ENCODE measurements around the gene ATG10. TPM values are rescaled to one million over a fixed set of nuclear protein-coding genes. Genes with fewer than 3 reads are reported as not detected.
"Not testable (repeated sequence)": the region's sequence is repeated elsewhere in the genome, so short reads cannot be mapped to it uniquely, and the experiment has no call there.

ATG10 gene
- total RNA-seq, 4 donors from 2014 or later: 4.8 to 13.7 (median 8.4) TPM

- intact Hi-C loops (cut with DNase I; ENCODE audit: low total_unique reads): no loop called here
- no peak for DNase-seq (ENCODE audit: low spot score in 2 of 2)
- no peak for TF ChIP-seq POLR2A (IDR thresholded peaks at IDR 0.05)
- no peak for TF ChIP-seq CTCF (IDR thresholded peaks at IDR 0.05)
- H3K4me3 ChIP-seq (ENCODE audit: low read depth, poor library complexity, severe bottlenecking): no peak overlapping the region
- WGBS, 2 donors: 81 to 85% methylated on average over 9 of the region's 9 CpGs
Measured at GRCh38 chr5:81986126-81986525, 14.3 kb downstream of the ATG10 start.

GRCh38 chr5:81989204-81989603 lies 17.4 kb downstream of the ATG10 start:
- TF ChIP-seq POLR2A (IDR thresholded peaks at IDR 0.05) (no peak), CTCF (IDR thresholded peaks at IDR 0.05) (no peak)
- 78 to 85% methylated on average over 5 of the region's 5 CpGs for WGBS, 2 donors
- intact Hi-C loops (cut with DNase I; ENCODE audit: low total_unique reads): no loop called here
- no peak overlapping the region for H3K4me3 ChIP-seq (ENCODE audit: low read depth, poor library complexity, severe bottlenecking)
- no peak for DNase-seq (ENCODE audit: low spot score in 2 of 2)

- intact Hi-C loops (cut with DNase I; ENCODE audit: low total_unique reads): no loop called here
- DNase-seq (ENCODE audit: low spot score in 2 of 2): no peak
- 97% methylated on average over 1 of the region's 1 CpG for WGBS, 2 donors
- H3K4me3 ChIP-seq (ENCODE audit: low read depth, poor library complexity, severe bottlenecking): no peak overlapping the region
- no peak for TF ChIP-seq CTCF (IDR thresholded peaks at IDR 0.05)
- no peak for TF ChIP-seq POLR2A (IDR thresholded peaks at IDR 0.05)
Measured at GRCh38 chr5:81994679-81995078, 22.9 kb downstream of the ATG10 start.

- DNase-seq (ENCODE audit: low spot score in 2 of 2): no peak
- intact Hi-C loops (cut with DNase I; ENCODE audit: low total_unique reads): no loop called here
- H3K4me3 ChIP-seq (ENCODE audit: low read depth, poor library complexity, severe bottlenecking): no peak overlapping the region
- 94 to 97% methylated on average over 2 of the region's 2 CpGs for WGBS, 2 donors
- TF ChIP-seq POLR2A (IDR thresholded peaks at IDR 0.05) (no peak), CTCF (IDR thresholded peaks at IDR 0.05) (no peak)
Measured at GRCh38 chr5:81995407-81995806, 23.6 kb downstream of the ATG10 start.

GRCh38 chr5:82004511-82004910 lies 32.7 kb downstream of the ATG10 start:
- 83 to 88% methylated on average over 6 of the region's 6 CpGs for WGBS, 2 donors
- TF ChIP-seq POLR2A (IDR thresholded peaks at IDR 0.05): no peak
- no peak for TF ChIP-seq CTCF (IDR thresholded peaks at IDR 0.05)
- no peak for DNase-seq (ENCODE audit: low spot score in 2 of 2)
- intact Hi-C loops (cut with DNase I; ENCODE audit: low total_unique reads): no loop called here
- no peak overlapping the region for H3K4me3 ChIP-seq (ENCODE audit: low read depth, poor library complexity, severe bottlenecking)

- H3K4me3 ChIP-seq (ENCODE audit: low read depth, poor library complexity, severe bottlenecking); DNase-seq (ENCODE audit: low spot score in 2 of 2); intact Hi-C loops (cut with DNase I; ENCODE audit: low total_unique reads): not testable (repeated sequence)
- 98% methylated on average over 12 of the region's 12 CpGs for WGBS, 2 donors
Measured at GRCh38 chr5:82009869-82010268, 38.0 kb downstream of the ATG10 start.

All from lower leg skin (tissue), 4 donors.